ENCODE measurements around the gene RAPGEF1. TPM values are rescaled to one million over a fixed set of nuclear protein-coding genes. Genes with fewer than 3 reads are reported as not detected.

RAPGEF1 gene
- total RNA-seq, 1 experiment from 2014 or later = 55.6 TPM

DNA sequence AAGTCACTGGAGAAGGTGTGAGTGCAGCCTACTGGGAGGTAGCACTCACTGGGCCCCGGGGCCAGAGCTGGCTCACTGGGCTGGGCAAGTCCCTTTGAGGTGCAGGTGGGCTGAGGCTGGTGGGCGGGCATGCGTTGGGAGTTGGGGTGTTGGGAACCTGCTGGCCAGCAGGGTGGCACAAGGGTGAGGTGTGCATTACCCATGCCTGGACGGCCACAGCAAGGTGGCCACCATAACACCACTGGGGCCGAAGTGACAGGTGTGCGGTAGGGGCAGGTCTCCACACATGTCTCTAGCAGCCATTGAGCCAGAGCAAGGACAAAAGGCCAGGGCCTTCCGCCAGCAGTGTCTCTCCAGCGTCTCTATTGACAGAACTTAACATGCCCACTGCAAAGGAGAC, 172.0 kb downstream of the RAPGEF1 start:
- no CpG with 5 or more reads among the region's 8 CpGs for WGBS (ENCODE audit: extremely low coverage, insufficient read length, low lambda C conversion rate)
- H3K27me3 Mint-ChIP-seq (ENCODE audit: low read depth) = peaks cover 2% of the 10 kb centered on the region

More for the DNA sequence above, 172.0 kb downstream of the RAPGEF1 start:
- Histone ChIP-seq H2BK20ac (ENCODE audit: low read depth, low read length, poor library complexity, severe bottlenecking) (no peak overlapping the region), H3K4me2 (ENCODE audit: insufficient read depth, insufficient read length, low read length) (no peak overlapping the region), H4K20me1 (ENCODE audit: control insufficient read depth, insufficient read depth, insufficient read length) (no peaks in the 10 kb centered on the region), H3K23ac (ENCODE audit: insufficient read length, low read depth, low read length) (no peak overlapping the region), H3K27me3 (ENCODE audit: insufficient read depth, low read length) (no peaks in the 10 kb centered on the region), H2BK5ac (ENCODE audit: insufficient read length, low read length) (no peak overlapping the region), H2AFZ (ENCODE audit: low read length) (no peak overlapping the region), H3K79me2 (ENCODE audit: insufficient read depth, low read length) (no peaks in the 10 kb centered on the region), H3K4me1 (ENCODE audit: insufficient read depth, low read length) (no peaks in the 10 kb centered on the region), H3K9ac (ENCODE audit: extremely low read depth, insufficient read length, low read length) (no peak overlapping the region), H2BK120ac (ENCODE audit: low read depth, low read length, poor library complexity, severe bottlenecking) (no peak overlapping the region), H4K5ac (ENCODE audit: insufficient read length, low read depth, low read length) (no peak overlapping the region), H3K9me3 (ENCODE audit: control insufficient read depth, low read depth, low read length) (no peaks in the 10 kb centered on the region), H3K18ac (ENCODE audit: insufficient read length, low read depth, low read length) (no peak overlapping the region), H3K4ac (ENCODE audit: low read depth, low read length) (no peak overlapping the region), H3K56ac (ENCODE audit: insufficient read length, low read depth, low read length) (no peak overlapping the region), H3K23me2 (ENCODE audit: insufficient read length, low read depth, low read length, poor library complexity, severe bottlenecking) (no peaks in the 10 kb centered on the region), H3T11ph (ENCODE audit: low read length) (no peak overlapping the region), H3K79me1 (ENCODE audit: insufficient read depth, low read depth, low read length, poor library complexity, severe bottlenecking) (no peaks in the 10 kb centered on the region), H4K91ac (ENCODE audit: insufficient read length, low read depth, low read length) (no peak overlapping the region), H3K14ac (ENCODE audit: insufficient read depth, low read length) (no peak overlapping the region), H2BK12ac (ENCODE audit: insufficient read length, low read depth, low read length) (no peak overlapping the region), H3K27ac (ENCODE audit: insufficient read length, low read depth, low read length) (no peak overlapping the region), H2AK5ac (ENCODE audit: insufficient read length, low read length) (no peak overlapping the region), H2BK15ac (ENCODE audit: low read depth, low read length) (no peak overlapping the region), H4K8ac (replicated peaks; ENCODE audit: insufficient read length, low read depth, low read length) (no peak overlapping the region)
- peaks cover 19 to 31% of the 10 kb centered on the region in 2 experiments for H3K9me3 Mint-ChIP-seq
- peak overlapping the region in 1 of 3 experiments; percentile 49; a peak in 1 of 7 replicates for H3K27ac Mint-ChIP-seq
- peaks cover 6 to 14% (median 10%) of the 10 kb centered on the region in 3 experiments; a peak in 6 of 7 replicates for H3K36me3 Mint-ChIP-seq (ENCODE audit: insufficient read depth in 1 of 3, low read depth in 3 of 3)
- H3K4me1 Mint-ChIP-seq = no peaks in the 10 kb centered on the region
- no peak for DNase-seq
- TF ChIP-seq, protein P1, sequence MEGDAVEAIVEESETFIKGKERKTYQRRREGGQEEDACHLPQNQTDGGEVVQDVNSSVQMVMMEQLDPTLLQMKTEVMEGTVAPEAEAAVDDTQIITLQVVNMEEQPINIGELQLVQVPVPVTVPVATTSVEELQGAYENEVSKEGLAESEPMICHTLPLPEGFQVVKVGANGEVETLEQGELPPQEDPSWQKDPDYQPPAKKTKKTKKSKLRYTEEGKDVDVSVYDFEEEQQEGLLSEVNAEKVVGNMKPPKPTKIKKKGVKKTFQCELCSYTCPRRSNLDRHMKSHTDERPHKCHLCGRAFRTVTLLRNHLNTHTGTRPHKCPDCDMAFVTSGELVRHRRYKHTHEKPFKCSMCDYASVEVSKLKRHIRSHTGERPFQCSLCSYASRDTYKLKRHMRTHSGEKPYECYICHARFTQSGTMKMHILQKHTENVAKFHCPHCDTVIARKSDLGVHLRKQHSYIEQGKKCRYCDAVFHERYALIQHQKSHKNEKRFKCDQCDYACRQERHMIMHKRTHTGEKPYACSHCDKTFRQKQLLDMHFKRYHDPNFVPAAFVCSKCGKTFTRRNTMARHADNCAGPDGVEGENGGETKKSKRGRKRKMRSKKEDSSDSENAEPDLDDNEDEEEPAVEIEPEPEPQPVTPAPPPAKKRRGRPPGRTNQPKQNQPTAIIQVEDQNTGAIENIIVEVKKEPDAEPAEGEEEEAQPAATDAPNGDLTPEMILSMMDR (conservative IDR thresholded peaks at IDR 0.05) = no peak
- H3K4me3 Mint-ChIP-seq = no peak overlapping the region

Data from H9 (cell line).